Stimulated activated naive CD8-positive, alpha-beta T cell treated with anti-CD3 and anti-CD28 coated beads, Interleukin-15, Interleukin-2, amounts not matched to agents 100 ng/mL and 50 ng/mL, for 24 hours (primary cell): ENCODE results near the gene MYBPC1.
"Not testable (repeated sequence)": the region's sequence is repeated elsewhere in the genome, so short reads cannot be mapped to it uniquely, and the experiment has no call there.

Source experiments
- H3K27ac Mint-ChIP-seq: one replicate; pipeline ENCODE4 v1.8.0; 2021; ENCODE audit warnings: mild to moderate bottlenecking, mixed read lengths
- H3K27me3 Mint-ChIP-seq: one replicate; pipeline ENCODE4 v1.8.0; 2021; ENCODE audit warnings: mixed read lengths
- H3K36me3 Mint-ChIP-seq: one replicate; pipeline ENCODE4 v1.8.0; 2021; ENCODE audit warnings: low read depth, mixed read lengths
- H3K4me1 Mint-ChIP-seq: one replicate; pipeline ENCODE4 v1.8.0; 2021; ENCODE audit warnings: low read depth, mixed read lengths
- H3K4me3 Mint-ChIP-seq: one replicate; pipeline ENCODE4 v1.8.0; 2021; ENCODE audit warnings: mild to moderate bottlenecking, mixed read lengths
- H3K9me3 Mint-ChIP-seq: one replicate; pipeline ENCODE4 v1.8.0; 2021; ENCODE audit warnings: mixed read lengths

Gene MYBPC1

GRCh38 chr12:101706403-101706802, 111.6 kb downstream of the MYBPC1 start:
- Mint-ChIP-seq H3K36me3 (no peaks in the 10 kb centered on the region), H3K4me1 (peaks cover 15% of the 10 kb centered on the region), H3K27me3 (no peaks in the 10 kb centered on the region), H3K9me3 (no peaks in the 10 kb centered on the region), H3K27ac (no peak overlapping the region), H3K4me3 (no peak overlapping the region)

DNA sequence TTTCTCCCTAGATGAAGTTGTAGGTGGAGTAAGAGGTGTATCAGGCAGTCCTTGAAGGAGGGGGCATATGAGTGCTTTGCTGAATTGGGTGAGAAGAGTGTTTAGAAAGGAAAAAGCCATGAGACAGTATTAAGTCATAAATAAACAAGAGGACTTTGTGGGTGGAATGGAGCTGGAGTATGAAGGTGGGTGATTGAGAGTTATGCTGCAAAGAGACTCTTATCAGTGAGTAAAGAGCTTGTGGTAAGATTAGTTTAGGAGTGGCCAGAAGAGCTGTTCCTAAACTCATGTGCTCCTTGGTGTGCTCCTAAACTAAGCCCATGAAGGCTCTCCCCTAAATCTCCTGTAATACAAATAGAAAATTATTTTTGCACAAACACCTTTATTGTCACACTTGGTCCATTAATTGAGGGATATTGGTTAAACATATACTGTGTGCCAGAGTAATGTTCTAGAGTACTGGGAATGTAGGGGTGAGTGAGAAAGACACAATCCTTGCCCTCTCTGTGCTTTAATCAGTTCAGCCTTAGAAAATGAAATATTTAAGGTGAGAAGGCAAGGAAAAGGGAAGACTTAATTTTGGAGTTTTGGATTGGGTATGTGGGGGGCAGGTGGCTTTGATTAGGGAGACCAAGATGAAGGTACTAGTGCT, 112.5 kb downstream of the MYBPC1 start:
- Mint-ChIP-seq H3K27ac (no peak overlapping the region), H3K4me3 (no peak overlapping the region), H3K36me3 (no peaks in the 10 kb centered on the region), H3K9me3 (no peaks in the 10 kb centered on the region), H3K27me3 (no peaks in the 10 kb centered on the region), H3K4me1 (peaks cover 15% of the 10 kb centered on the region)

- Mint-ChIP-seq H3K4me3 (no peak overlapping the region), H3K4me1 (peaks cover 15% of the 10 kb centered on the region), H3K9me3 (no peaks in the 10 kb centered on the region), H3K27me3 (no peaks in the 10 kb centered on the region), H3K36me3 (no peaks in the 10 kb centered on the region), H3K27ac (no peak overlapping the region)
These were observed 115.5 kb downstream of the MYBPC1 start for GRCh38 chr12:101710288-101710687.

- Mint-ChIP-seq H3K27ac (no peak overlapping the region), H3K9me3 (no peaks in the 10 kb centered on the region), H3K4me1 (peaks cover 15% of the 10 kb centered on the region), H3K4me3 (no peak overlapping the region), H3K27me3 (no peaks in the 10 kb centered on the region), H3K36me3 (peaks cover 4% of the 10 kb centered on the region)
These were observed 118.4 kb downstream of the MYBPC1 start for GRCh38 chr12:101713059-101713682.

GRCh38 chr12:101713930-101714329, 119.2 kb downstream of the MYBPC1 start:
- peaks cover 15% of the 10 kb centered on the region for H3K4me1 Mint-ChIP-seq
- H3K27ac Mint-ChIP-seq: no peak overlapping the region
- no peaks in the 10 kb centered on the region for H3K9me3 Mint-ChIP-seq
- H3K4me3 Mint-ChIP-seq: no peak overlapping the region
- H3K36me3 Mint-ChIP-seq: peaks cover 4% of the 10 kb centered on the region
- H3K27me3 Mint-ChIP-seq: no peaks in the 10 kb centered on the region

- peaks cover 6% of the 10 kb centered on the region for H3K4me1 Mint-ChIP-seq
These were observed 120.2 kb downstream of the MYBPC1 start for GRCh38 chr12:101714877-101715444.

GRCh38 chr12:101719566-101719965, 124.8 kb downstream of the MYBPC1 start:
- H3K9me3 Mint-ChIP-seq: no peaks in the 10 kb centered on the region
- no peaks in the 10 kb centered on the region for H3K4me1 Mint-ChIP-seq

More at GRCh38 chr12:101714877-101715444, 120.2 kb downstream of the MYBPC1 start:
- H3K36me3 Mint-ChIP-seq: peaks cover 4% of the 10 kb centered on the region
- H3K9me3 Mint-ChIP-seq: no peaks in the 10 kb centered on the region
- no peak overlapping the region for H3K4me3 Mint-ChIP-seq
- no peaks in the 10 kb centered on the region for H3K27me3 Mint-ChIP-seq
- no peak overlapping the region for H3K27ac Mint-ChIP-seq

GRCh38 chr12:101720118-101720517, 125.3 kb downstream of the MYBPC1 start:
- no peaks in the 10 kb centered on the region for H3K27me3 Mint-ChIP-seq
- H3K4me3 Mint-ChIP-seq: no peak overlapping the region
- H3K27ac Mint-ChIP-seq: no peak overlapping the region
- H3K9me3 Mint-ChIP-seq: no peaks in the 10 kb centered on the region
- peaks cover 9% of the 10 kb centered on the region for H3K36me3 Mint-ChIP-seq
- H3K4me1 Mint-ChIP-seq: no peaks in the 10 kb centered on the region

More at GRCh38 chr12:101719566-101719965, 124.8 kb downstream of the MYBPC1 start:
- no peak overlapping the region for H3K27ac Mint-ChIP-seq
- peaks cover 9% of the 10 kb centered on the region for H3K36me3 Mint-ChIP-seq
- no peaks in the 10 kb centered on the region for H3K27me3 Mint-ChIP-seq
- no peak overlapping the region for H3K4me3 Mint-ChIP-seq

GRCh38 chr12:101722392-101722791, 127.6 kb downstream of the MYBPC1 start:
- H3K4me3 Mint-ChIP-seq: no peak overlapping the region
- H3K9me3 Mint-ChIP-seq: no peaks in the 10 kb centered on the region
- peaks cover 16% of the 10 kb centered on the region for H3K36me3 Mint-ChIP-seq
- H3K27me3 Mint-ChIP-seq: no peaks in the 10 kb centered on the region
- H3K4me1 Mint-ChIP-seq: no peaks in the 10 kb centered on the region
- no peak overlapping the region for H3K27ac Mint-ChIP-seq

DNA sequence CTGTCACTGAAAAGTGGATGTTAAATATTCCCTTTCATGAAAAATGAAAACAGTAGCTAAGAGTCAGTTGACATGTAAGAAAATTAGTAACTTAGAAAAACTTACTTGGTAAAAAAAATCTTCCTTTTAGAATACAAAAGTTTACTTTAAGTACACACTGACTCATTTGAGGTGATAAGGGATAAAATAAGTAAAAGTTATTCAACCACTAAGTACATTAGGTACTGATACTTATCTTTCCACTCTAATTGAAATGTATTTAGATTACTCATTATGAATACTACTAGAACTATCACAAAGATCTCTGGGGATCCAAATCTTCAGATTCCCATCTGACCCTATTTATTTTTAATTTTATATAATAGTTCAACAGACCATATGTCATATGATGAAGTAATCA, 132.3 kb downstream of the MYBPC1 start:
- Mint-ChIP-seq H3K27ac (no peak overlapping the region), H3K9me3 (no peaks in the 10 kb centered on the region), H3K4me3 (no peak overlapping the region), H3K36me3 (peaks cover 34% of the 10 kb centered on the region), H3K27me3 (no peaks in the 10 kb centered on the region), H3K4me1 (no peaks in the 10 kb centered on the region)

- peaks cover 40% of the 10 kb centered on the region for H3K36me3 Mint-ChIP-seq
- H3K4me1 Mint-ChIP-seq: no peaks in the 10 kb centered on the region
- H3K9me3 Mint-ChIP-seq: no peaks in the 10 kb centered on the region
- H3K27me3 Mint-ChIP-seq: no peaks in the 10 kb centered on the region
- no peak overlapping the region for H3K27ac Mint-ChIP-seq
- H3K4me3 Mint-ChIP-seq: no peak overlapping the region
These were observed 135.1 kb downstream of the MYBPC1 start for GRCh38 chr12:101729842-101730241.

DNA sequence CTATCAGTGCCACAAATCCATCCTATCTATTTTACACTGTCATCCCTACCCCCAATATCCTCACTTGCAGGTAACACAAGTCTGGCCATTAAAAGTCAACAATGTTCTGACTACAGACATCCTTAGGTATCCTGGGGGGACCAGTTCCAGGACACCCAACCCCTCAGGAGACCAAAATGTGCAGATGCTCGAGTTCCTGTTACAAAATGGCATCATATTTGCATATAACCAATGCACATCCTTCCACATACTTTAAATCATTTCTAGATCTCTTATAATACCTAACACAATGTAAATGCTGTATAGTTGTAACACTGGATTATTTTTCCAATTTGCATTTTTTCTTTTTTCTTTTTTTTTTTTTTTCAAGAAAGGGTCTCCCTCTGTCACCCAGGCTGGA, 137.5 kb downstream of the MYBPC1 start:
- Mint-ChIP-seq H3K27me3 (no peaks in the 10 kb centered on the region), H3K36me3 (peaks cover 38% of the 10 kb centered on the region), H3K4me1 (no peaks in the 10 kb centered on the region), H3K27ac (no peak overlapping the region), H3K9me3 (no peaks in the 10 kb centered on the region), H3K4me3 (no peak overlapping the region)

DNA sequence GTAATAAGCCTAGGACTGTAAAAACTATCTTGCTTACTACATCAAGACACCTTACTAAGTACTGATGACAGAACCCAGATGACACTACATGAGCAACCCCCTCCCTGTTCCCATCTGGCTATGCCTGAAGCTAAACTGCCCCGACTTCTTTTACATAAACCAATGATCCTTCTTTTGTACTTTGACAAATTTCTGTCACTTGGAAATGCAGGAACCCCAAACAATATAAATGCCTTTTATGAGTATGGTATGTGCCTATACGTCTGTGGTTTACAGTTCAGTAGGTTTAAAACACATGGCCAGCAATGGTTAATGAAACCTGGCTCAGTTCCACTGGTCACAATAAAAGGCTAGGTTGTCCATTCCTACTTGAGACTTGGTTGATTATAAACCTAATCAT, 138.4 kb downstream of the MYBPC1 start:
- Mint-ChIP-seq H3K4me1 (no peaks in the 10 kb centered on the region), H3K27ac (no peak overlapping the region), H3K27me3 (no peaks in the 10 kb centered on the region), H3K4me3 (no peak overlapping the region), H3K9me3 (no peaks in the 10 kb centered on the region), H3K36me3 (peaks cover 43% of the 10 kb centered on the region)

DNA sequence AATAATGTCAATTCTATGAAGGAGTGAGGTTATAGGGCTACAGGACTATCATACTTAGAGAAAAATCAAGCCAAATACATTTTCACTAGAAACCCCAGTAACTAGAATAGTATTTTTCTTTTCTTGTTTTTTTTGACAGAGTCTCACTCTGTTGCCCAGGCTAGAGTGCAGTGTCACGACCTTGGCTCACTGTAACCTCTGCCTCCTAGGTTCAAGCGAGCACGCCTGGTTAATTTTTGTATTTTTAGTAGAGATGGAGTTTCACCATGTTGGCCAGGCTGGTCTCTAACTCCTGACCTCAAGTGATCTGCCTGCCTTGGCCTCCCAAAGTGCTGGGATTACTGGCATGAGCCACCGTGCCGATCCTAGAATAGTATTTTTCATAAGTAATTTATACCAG, 139.7 kb downstream of the MYBPC1 start:
- peaks cover 34% of the 10 kb centered on the region for H3K36me3 Mint-ChIP-seq
- not testable (repeated sequence) for H3K4me3 Mint-ChIP-seq

More for the DNA sequence above, 139.7 kb downstream of the MYBPC1 start:
- H3K4me1 Mint-ChIP-seq, H3K27me3 Mint-ChIP-seq, H3K9me3 Mint-ChIP-seq, H3K27ac Mint-ChIP-seq: not testable (repeated sequence)
